Nephron progenitor cell (in vitro differentiated cells): ENCODE measurements around the gene RARB.

Experiments
- DNase-seq: peaks from one replicate; pipeline ENCODE4 v3.0.0; 2021
- H3K27ac Mint-ChIP-seq: 2 replicates; pipeline ENCODE4 v1.8.0; 2021; ENCODE audit warnings: mild to moderate bottlenecking, moderate library complexity, mixed read lengths
- H3K27me3 Mint-ChIP-seq: 2 replicates; pipeline ENCODE4 v1.8.0; 2021; ENCODE audit warnings: mild to moderate bottlenecking, low read depth, mixed read lengths; ENCODE audit not compliant: poor library complexity
- H3K36me3 Mint-ChIP-seq: 2 replicates; pipeline ENCODE4 v1.8.0; 2021; ENCODE audit warnings: low read depth, mixed read lengths
- H3K4me1 Mint-ChIP-seq: 2 replicates; pipeline ENCODE4 v1.8.0; 2021; ENCODE audit warnings: mixed read lengths
- H3K4me3 Mint-ChIP-seq: 2 replicates; pipeline ENCODE4 v1.8.0; 2021; ENCODE audit warnings: mild to moderate bottlenecking, moderate library complexity, mixed read lengths
- H3K9me3 Mint-ChIP-seq: 2 replicates; pipeline ENCODE4 v1.8.0; 2021; ENCODE audit warnings: mild to moderate bottlenecking, moderate library complexity, mixed read lengths
- TF ChIP-seq, protein P1 (sequence below): fragments of 200-600 bp; sonication (generic); IDR thresholded peaks from 2 replicates; pipeline ENCODE4 v1.5.0; 2021; ENCODE audit warnings: antibody characterized with exemption

Gene RARB

GRCh38 chr3:25427942-25428788, at the start of gene RARB:
TSS of gene RARB (plus strand) at chr3:25428263. CDS start at chr3:25428732, 469 bp downstream.
- peak; percentile 68 for DNase-seq
- peak within 1 kb of the TSS; percentile 91 for H3K4me3 Mint-ChIP-seq
- H3K27me3 Mint-ChIP-seq, result no peaks in the 10 kb centered on the region
- peak within 1 kb of the TSS; percentile 100 for H3K27ac Mint-ChIP-seq
- H3K36me3 Mint-ChIP-seq, result no peaks in the 10 kb centered on the region
- no peaks in the 10 kb centered on the region for H3K9me3 Mint-ChIP-seq
- H3K4me1 Mint-ChIP-seq, result peaks cover 97% of the 10 kb centered on the region
- TF ChIP-seq, protein P1, sequence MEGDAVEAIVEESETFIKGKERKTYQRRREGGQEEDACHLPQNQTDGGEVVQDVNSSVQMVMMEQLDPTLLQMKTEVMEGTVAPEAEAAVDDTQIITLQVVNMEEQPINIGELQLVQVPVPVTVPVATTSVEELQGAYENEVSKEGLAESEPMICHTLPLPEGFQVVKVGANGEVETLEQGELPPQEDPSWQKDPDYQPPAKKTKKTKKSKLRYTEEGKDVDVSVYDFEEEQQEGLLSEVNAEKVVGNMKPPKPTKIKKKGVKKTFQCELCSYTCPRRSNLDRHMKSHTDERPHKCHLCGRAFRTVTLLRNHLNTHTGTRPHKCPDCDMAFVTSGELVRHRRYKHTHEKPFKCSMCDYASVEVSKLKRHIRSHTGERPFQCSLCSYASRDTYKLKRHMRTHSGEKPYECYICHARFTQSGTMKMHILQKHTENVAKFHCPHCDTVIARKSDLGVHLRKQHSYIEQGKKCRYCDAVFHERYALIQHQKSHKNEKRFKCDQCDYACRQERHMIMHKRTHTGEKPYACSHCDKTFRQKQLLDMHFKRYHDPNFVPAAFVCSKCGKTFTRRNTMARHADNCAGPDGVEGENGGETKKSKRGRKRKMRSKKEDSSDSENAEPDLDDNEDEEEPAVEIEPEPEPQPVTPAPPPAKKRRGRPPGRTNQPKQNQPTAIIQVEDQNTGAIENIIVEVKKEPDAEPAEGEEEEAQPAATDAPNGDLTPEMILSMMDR, result no peak

DNA sequence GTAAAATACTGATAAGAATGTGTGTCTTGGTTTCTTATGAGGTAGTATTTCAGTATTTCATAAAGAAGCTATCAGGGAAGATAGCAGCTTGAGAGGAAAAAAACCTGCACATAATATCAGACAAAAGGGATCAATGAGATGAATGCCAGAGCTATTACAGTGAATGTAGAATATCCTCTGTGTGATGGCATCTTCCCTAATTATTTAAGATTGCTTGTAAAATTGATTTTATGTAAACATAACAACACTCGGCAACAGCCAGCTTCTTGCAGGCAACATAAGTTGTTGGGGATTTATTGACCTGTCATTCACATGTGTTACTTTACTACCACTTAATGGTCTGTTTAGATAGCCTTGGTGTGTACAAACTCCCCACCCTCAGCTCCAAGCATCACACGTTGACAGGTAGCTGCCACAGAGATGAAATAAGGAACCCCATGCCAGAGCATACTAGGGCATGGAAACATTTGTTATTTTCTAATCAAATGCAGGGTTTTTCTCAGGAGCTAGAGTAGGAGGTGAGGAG, 49.2 kb upstream of the RARB start:
- peaks cover 3% of the 10 kb centered on the region for H3K9me3 Mint-ChIP-seq
- H3K27ac Mint-ChIP-seq, result no peak overlapping the region
- DNase-seq, result no peak

DNA sequence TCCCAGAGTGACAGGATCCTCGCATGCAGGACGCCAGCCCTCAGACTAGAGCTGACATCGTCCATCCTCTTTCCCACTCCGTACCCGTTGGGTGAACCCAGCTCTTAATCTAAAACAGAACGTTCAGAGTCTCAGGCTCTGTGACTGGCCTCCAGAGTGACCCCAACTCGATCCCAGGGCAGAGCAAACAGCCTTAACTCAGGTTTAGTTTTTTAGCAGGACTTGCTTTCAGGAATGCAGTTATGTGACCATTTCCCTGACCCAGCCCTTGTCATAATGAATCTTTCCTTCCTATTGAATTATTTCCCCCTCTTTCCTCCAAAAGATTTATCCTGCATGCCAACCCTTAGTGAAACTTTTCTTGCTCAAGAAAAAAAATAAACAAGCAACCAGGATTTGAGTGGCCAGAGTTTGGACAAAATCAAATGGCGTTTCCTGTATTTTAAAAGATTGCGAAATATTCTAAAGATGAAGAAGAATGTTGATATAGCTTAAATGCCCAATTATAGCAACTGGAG, 47.8 kb upstream of the RARB start:
- peaks cover 60% of the 10 kb centered on the region for H3K4me1 Mint-ChIP-seq
- peak; percentile 34 for DNase-seq
- peaks cover 7% of the 10 kb centered on the region for H3K27me3 Mint-ChIP-seq
- TF ChIP-seq, protein P1, result no peak
- no peaks in the 10 kb centered on the region for H3K36me3 Mint-ChIP-seq
- peak overlapping the region; percentile 36 for H3K27ac Mint-ChIP-seq
- no peaks in the 10 kb centered on the region for H3K9me3 Mint-ChIP-seq
- H3K4me3 Mint-ChIP-seq, result no peak overlapping the region

More for the DNA sequence above, 49.2 kb upstream of the RARB start:
- H3K4me1 Mint-ChIP-seq, result peaks cover 50% of the 10 kb centered on the region
- peaks cover 11% of the 10 kb centered on the region for H3K27me3 Mint-ChIP-seq
- no peaks in the 10 kb centered on the region for H3K36me3 Mint-ChIP-seq
- TF ChIP-seq, protein P1, result no peak
- no peak overlapping the region for H3K4me3 Mint-ChIP-seq

DNA sequence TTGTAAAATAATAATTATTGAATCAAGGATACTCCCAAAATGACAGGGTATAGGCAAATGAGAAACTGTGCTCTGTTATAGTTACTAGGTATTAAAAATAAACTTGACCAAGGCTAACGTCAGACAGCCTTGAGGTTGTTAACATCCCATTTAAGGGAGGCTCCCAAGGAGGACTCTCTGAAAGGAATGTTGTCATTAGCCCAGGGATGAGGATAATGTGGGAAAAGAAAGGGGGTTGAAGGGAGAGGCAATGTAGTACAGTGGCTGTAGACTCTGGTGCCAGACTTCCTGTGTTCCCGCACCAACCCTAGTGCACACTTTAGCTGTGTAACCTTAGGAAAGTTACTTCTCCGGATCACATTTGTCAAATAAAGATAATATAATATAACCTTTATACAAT, 47.0 kb upstream of the RARB start:
- peak overlapping the region; percentile 36 for H3K27ac Mint-ChIP-seq
- H3K27me3 Mint-ChIP-seq, result peaks cover 7% of the 10 kb centered on the region
- peak overlapping the region; percentile 12 for H3K4me3 Mint-ChIP-seq
- TF ChIP-seq, protein P1, result no peak
- no peak for DNase-seq
- no peaks in the 10 kb centered on the region for H3K9me3 Mint-ChIP-seq
- peaks cover 64% of the 10 kb centered on the region for H3K4me1 Mint-ChIP-seq
- no peaks in the 10 kb centered on the region for H3K36me3 Mint-ChIP-seq

DNA sequence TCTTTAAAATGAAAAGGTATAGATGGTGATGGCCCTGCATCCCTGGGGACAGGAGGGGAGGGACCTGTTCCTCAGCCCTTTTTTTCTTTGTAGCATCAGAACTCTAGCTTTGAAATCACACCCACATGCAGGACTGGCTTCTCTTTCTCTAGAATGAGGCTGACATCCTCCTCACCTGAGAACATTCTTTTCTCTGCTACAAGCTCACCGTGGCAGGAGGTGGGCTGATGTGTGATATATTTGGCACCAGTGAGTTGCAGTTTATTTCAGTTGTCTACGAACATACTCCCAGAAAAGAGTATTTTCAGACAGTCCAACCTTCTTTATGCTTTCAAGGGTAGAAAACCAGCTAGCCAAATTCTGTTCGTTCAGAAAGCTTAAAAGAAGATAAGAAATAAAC, 43.6 kb upstream of the RARB start:
- Mint-ChIP-seq H3K27ac (no peak overlapping the region), H3K27me3 (peaks cover 8% of the 10 kb centered on the region), H3K9me3 (no peaks in the 10 kb centered on the region), H3K4me1 (peaks cover 49% of the 10 kb centered on the region), H3K4me3 (no peak overlapping the region), H3K36me3 (no peaks in the 10 kb centered on the region)
- TF ChIP-seq, protein P1, result no peak
- no peak for DNase-seq
